ENCODE data around the gene VCAN. TPM values are rescaled to one million over a fixed set of nuclear protein-coding genes. Genes with fewer than 3 reads are reported as not detected.

VCAN gene
- total and polyA plus RNA-seq, 2 of the 8 experiments (the other 6 are each of a cell fraction or from before 2014, with no cell fraction given), result 146 to 404 TPM

DNA sequence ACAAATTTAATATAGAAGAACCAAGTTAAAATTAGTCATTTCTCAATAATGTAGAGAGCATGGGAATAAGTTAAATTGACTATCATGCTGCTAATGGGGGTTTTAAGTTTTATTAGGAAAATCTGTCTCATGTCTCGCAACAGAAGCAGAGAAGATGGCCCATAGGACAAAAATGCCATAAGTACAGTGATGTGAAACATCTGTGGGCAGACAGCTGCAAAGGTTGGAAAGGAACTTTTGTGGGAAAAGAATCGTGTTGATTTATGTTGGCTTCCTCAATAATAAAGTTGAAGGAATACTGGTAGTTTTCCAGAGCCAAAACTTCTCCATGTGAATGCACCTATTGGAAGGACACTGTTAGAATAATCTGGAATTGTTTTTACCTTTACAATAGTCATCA lies 44.8 kb downstream of the VCAN start:
- H2BK5ac ChIP-seq (ENCODE audit: low read depth, low read length), result no peak overlapping the region
- no peak overlapping the region for H3K4me2 ChIP-seq (ENCODE audit: insufficient read depth in 1 of 2, low read depth in 2 of 2, low read length in 2 of 2)
- H2BK120ac ChIP-seq (replicated peaks; ENCODE audit: low read depth, low read length), result no peak overlapping the region

More for the DNA sequence above, 44.8 kb downstream of the VCAN start:
- H4K20me1 ChIP-seq (replicated peaks in 1 of 2; ENCODE audit: control insufficient read depth in 1 of 2, insufficient read depth in 2 of 2, low read length in 2 of 2), result no peaks in the 10 kb centered on the region
- TF ChIP-seq EGR1 (IDR thresholded peaks at IDR 0.05; ENCODE audit: borderline replicate concordance, low read depth, low read length) (no peak), JUND (IDR thresholded peaks at IDR 0.05; ENCODE audit: low read length) (no peak), SIN3A (conservative IDR thresholded peaks at IDR 0.05 in 1 of 2, IDR thresholded peaks at IDR 0.05 in 1 of 2; ENCODE audit: low read depth in 1 of 2, low read length in 2 of 2) (no peak), SP2 (IDR thresholded peaks at IDR 0.05; ENCODE audit: low read length) (no peak)
- no peak overlapping the region for H3K56ac ChIP-seq (replicated peaks; ENCODE audit: insufficient read length, low read depth, low read length)
- H3K18ac ChIP-seq (ENCODE audit: extremely low read depth, low read length), result no peak overlapping the region
- H3K36me3 ChIP-seq (ENCODE audit: control insufficient read depth in 2 of 4, insufficient read depth in 4 of 4, low read length in 3 of 4), result peaks cover 16 to 72% (median 45%) of the 10 kb centered on the region in 4 experiments
- ChIA-PET POLR2A (ENCODE audit: partially characterized antibody) (no interaction called here), CTCF (ENCODE audit: partially characterized antibody) (no interaction called here)
- H3K4me3 ChIP-seq (ENCODE audit: extremely low read depth in 1 of 4, insufficient read depth in 2 of 4, low read depth in 3 of 4, low read length in 4 of 4), result no peak overlapping the region
- peaks cover 0 to 4% of the 10 kb centered on the region in 2 experiments; a peak in 1 of 4 replicates for H3K79me2 ChIP-seq (ENCODE audit: control insufficient read depth in 1 of 2, insufficient read depth in 2 of 2, low read length in 2 of 2)
- no peak overlapping the region for H3K27ac ChIP-seq (ENCODE audit: low read depth, low read length)
- H3K4me1 ChIP-seq (replicated peaks in 1 of 4; ENCODE audit: control insufficient read depth in 3 of 4, insufficient read depth in 4 of 4, low read length in 3 of 4), result no peaks in the 10 kb centered on the region
- H4K91ac ChIP-seq (replicated peaks; ENCODE audit: insufficient read length, low read length), result no peak overlapping the region
- H4K5ac ChIP-seq (ENCODE audit: insufficient read length, low read depth, low read length), result no peak overlapping the region
- no peak overlapping the region for H2AFZ ChIP-seq (ENCODE audit: low read length)
- no peak overlapping the region for H3K23ac ChIP-seq (ENCODE audit: insufficient read length)
- H3K9ac ChIP-seq (replicated peaks in 1 of 4; ENCODE audit: extremely low read depth in 1 of 4, low read depth in 3 of 4, low read length in 3 of 4), result no peak overlapping the region
- no peak overlapping the region for H3K4ac ChIP-seq (replicated peaks; ENCODE audit: insufficient read length, low read depth, low read length)
- DNase-seq (ENCODE audit: low read depth in 1 of 2, low spot score in 2 of 2) (no peak), FAIRE-seq (no peak)
- no peaks in the 10 kb centered on the region for H3K23me2 ChIP-seq (ENCODE audit: low read depth, low read length)
- no peak overlapping the region for H2AK5ac ChIP-seq (ENCODE audit: low read depth, low read length)
- no peaks in the 10 kb centered on the region for H3K9me3 ChIP-seq (ENCODE audit: insufficient read depth in 2 of 2, low read depth in 1 of 2, low read length in 1 of 2)
- H2BK20ac ChIP-seq (ENCODE audit: low read length), result no peak overlapping the region
- H4K8ac ChIP-seq (ENCODE audit: extremely low read depth, insufficient read depth, low read length), result no peak overlapping the region
- H2BK12ac ChIP-seq (ENCODE audit: low read depth, low read length), result no peak overlapping the region
- no peak overlapping the region for H2BK15ac ChIP-seq (ENCODE audit: low read length)
- 98% methylated on average over 2 of the region's 2 CpGs; no CpG with 5 or more reads in 1 of the 2 experiments for WGBS, 2 experiments (ENCODE audit: extremely low coverage in 1 of 2, insufficient coverage in 1 of 2, insufficient read length in 1 of 2, insufficient replicate concordance in 2 of 2, low coverage in 1 of 2, low lambda C conversion rate in 2 of 2, missing lambda C conversion rate in 1 of 2)
- no peaks in the 10 kb centered on the region for H3K27me3 ChIP-seq (replicated peaks in 1 of 4; ENCODE audit: control insufficient read depth in 3 of 4, extremely low read depth in 1 of 4, insufficient read depth in 3 of 4, low read length in 3 of 4)
- no peak overlapping the region for H3K14ac ChIP-seq (ENCODE audit: insufficient read length)
- no peaks in the 10 kb centered on the region for H3K79me1 ChIP-seq (ENCODE audit: low read depth, low read length)

All from H1 (cell line).